GM19452 (cell line): ENCODE measurements around the gene OR2T11.
"Not testable (repeated sequence)": the region's sequence is repeated elsewhere in the genome, so short reads cannot be mapped to it uniquely, and the experiment has no call there.

Experiments used
- ATAC-seq: cut with Tn5 transposase; IDR thresholded peaks from one replicate; pipeline ENCODE4 v1.9.1; 2021; ENCODE audit not compliant: unreplicated experiment

Gene OR2T11

DNA sequence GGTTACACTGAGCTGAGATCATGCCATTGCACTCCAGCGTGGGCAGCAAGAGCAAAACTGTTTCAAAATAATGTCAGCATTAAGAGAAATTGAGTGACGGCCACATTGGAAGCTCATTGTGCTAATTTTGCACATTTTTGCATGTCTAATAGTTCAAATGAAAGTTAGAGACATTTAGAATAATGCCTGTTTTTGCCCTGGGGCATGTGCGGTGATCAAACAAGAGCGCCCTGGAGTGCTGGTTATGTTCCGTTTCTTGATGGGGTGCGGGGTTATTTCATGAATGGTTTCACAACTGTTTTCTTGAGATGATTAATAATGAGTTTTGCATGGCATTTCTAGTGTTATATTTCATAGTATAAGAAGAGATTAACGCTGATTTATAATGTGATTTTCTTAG, 13.1 kb downstream of the OR2T11 start:
- ATAC-seq = no peak

DNA sequence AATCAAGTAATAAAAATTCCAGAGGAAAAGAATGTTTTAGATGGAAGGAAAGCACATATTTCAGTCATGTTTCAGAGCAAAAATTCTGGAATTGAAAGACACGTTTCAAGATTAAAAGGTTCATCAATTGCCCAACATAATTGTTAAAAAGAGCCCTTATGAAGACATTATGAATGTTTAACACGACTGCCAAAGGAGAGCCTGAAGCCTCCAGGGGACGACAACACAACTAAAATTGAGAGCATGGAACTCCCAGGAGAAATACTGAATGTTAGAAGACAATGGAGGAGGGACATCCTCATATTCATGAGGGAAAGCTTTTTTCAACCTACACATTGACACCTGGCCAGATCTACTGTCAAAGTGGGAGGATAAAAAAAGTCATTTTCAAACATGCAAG, 16.0 kb downstream of the OR2T11 start:
- no peak for ATAC-seq

DNA sequence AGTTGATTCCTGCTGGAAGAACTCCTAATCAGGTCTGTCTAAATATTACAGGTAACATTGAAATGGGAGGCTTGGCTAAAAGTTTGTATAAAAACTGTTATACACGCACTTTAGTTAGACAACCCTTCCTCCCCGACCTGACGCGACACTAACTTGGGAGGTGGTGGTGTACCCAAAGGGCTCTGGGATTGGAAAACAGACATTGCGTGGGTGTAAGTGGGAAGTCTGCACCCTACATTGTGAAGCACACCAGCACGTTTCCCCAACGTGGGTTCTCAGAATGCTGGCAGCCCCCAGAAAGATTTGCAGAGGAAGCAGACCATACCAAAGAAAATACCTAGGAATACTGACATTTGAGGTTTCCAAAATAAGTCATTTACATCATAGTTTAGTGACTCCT, 16.8 kb downstream of the OR2T11 start:
- no peak for ATAC-seq

DNA sequence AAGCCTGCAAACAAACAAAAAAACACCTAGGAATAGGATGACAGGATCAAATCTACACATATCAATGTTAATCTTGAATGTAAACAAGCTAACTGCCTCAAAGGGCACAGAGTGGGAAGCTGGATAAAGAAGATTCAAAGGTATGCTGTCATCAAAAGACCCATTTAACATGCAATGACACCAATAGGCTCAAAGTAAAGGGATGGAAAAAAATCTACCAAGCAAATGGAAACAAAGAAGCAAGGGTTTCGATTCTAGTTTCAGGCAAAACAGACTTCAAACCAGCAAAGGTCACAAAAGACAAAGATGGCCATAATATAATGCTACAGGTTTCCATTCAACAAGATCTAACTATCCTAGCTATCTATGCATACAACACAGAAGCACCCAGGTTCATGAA, 21.1 kb downstream of the OR2T11 start:
- no peak for ATAC-seq

DNA sequence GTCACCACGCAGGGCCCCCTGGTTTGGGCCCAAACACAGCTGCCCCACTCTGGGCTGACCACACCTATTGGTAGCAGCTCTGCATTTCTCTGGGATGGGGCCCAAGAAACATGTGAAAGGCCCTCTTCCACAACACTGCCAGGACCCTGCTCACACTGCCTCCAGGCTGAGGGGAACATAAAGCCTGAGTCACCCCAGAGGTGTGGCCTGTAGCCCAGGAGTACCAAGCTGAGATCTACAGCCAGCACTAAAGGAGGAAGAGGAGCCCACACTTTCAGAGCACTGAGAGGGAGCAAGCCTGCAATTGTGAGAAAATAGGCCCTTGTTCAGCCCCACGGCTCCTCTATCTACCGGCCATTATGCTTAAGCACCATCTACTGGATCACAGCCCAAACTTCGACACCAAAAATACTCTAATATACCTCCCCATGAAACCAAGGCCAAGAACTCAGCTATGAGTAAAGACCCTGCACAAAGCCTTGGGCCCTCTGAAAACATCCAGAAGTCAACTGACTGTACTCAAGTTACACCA, 22.9 kb downstream of the OR2T11 start:
- no peak for ATAC-seq

DNA sequence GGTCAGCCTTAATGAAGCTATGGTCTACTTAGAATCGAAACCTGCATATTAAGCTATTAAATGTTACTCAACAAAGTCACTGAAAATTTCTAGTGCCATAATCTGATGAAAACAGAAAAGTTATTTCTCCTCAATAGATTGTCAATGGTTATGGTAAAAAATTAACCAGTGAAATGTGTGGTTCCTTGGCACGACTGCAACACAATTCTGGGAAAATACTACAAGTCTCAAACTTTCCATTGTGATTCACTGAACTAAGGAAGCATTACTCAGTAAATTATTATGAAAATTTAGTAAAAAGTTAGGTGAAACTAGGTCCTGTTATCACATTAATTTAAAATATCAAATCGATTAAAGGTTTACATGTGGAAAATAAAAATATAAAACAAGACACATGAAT, 24.6 kb downstream of the OR2T11 start:
- no peak for ATAC-seq

DNA sequence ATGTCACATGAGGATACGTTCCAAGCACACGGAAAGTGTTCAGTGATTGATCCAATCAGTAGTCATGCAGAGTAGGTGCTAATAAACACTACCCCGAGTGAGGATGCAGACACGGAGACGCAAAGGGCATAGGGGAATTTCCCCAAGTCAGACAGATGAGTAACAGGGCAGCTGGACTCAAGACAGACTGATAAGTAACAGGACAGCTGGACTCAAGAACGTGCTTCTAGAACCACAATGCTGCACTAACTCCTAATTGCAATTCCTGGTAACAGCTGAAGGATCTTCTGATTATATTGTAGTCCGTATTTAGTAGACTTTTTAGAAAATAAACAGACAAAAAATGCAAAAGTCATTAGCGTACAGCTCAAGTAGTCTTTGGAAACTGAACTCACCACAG, 35.5 kb downstream of the OR2T11 start:
- ATAC-seq = no peak

DNA sequence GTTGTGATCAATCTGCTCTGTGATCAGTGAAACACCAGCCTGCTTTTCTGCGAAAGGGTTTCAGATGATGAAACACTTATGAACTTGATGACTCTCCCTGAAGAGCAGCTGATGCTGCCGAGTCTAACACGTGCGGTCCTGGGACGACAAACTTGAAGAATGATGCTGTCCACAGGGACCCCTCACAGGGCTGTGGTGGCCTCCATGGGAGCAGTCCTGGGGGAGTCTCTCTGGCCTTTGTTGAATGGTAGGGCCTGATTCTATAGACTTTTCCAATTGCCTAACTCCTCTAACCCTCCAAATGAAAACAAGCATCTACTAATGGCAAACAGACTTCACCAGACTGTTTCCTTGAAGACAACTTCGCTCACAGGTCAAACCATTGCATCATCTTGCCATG, 37.3 kb downstream of the OR2T11 start, which contains the start of gene OR2T10:
Gene OR2T10 (minus strand): TSS at position 112 of the 400 bp plus-strand sequence. CDS start 3,932 bp downstream, outside the sequence.
- no peak for ATAC-seq

DNA sequence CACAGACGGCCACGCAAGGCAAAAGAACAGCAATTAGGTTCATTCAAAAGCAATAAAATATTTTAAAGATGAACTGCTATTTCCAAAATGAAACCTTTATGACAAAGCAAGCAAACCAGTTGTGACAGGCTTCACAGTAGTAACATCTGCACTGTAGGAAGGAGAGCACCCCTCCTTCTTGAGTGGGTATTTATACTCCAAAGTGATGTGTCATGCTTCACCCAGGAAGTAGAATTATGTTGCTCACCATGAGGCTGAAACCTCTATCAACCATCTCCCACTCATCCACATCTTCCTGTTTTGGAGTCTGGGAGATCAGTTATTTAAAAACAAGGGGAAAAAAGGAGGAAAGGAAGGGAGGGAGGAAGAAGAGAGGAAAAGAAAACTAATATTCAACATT, 38.3 kb downstream of the OR2T11 start:
- no peak for ATAC-seq

DNA sequence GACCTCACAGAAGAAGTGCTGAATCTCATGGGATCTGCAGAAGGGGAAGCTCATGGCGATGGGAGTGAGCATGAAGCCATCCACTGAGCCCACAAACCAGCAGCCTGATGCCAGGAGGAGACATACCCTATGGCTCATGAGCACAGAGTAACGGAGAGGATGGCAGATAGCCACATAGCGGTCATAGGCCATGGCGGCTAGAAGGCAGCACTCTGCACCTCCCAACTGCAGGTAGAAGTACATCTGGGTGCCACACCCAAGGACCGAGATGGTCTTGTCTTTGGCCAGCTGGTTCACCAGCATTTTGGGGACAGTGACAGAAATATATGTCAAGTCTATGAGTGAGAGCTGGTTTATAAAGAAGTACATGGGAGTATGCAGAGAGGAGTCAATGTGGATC, 41.7 kb downstream of the OR2T11 start:
- no peak for ATAC-seq

DNA sequence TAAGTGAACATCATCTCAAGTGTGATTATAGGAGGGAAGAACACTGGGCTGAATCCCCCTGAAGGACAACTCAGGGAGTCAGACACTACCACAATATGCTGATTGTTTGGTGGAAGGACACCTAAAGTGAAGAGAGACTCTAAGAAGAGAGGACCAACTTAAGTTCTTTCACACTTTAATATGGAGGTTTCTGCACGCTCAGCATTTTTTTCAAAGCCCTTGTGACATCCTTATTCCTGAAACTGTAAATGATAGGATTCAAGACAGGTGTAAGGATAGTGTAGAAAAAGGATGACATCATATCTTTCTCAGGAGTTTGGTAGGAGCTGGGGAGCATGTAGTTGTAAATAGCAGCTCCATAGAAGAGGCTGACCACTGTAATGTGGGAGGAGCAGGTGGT, 42.2 kb downstream of the OR2T11 start:
- ATAC-seq = no peak

DNA sequence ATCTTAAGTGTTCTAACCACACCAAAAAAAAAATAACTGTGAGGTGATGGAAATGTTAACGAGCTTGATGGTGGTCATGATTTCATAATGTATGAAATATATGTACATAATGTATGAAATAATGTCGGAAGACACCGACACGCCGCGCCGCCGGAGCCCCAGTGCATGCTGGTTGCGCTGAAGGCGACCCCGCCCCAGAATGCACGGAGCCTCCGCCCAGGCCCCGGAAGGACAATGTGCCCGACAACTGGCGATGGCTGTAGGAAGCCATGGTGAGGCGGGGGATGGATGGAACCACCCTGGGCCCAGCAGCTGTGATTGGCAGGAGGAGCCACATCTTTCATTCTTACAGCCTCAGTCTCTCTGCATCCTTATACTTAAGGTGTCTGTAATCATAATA, 44.8 kb downstream of the OR2T11 start:
- no peak for ATAC-seq

DNA sequence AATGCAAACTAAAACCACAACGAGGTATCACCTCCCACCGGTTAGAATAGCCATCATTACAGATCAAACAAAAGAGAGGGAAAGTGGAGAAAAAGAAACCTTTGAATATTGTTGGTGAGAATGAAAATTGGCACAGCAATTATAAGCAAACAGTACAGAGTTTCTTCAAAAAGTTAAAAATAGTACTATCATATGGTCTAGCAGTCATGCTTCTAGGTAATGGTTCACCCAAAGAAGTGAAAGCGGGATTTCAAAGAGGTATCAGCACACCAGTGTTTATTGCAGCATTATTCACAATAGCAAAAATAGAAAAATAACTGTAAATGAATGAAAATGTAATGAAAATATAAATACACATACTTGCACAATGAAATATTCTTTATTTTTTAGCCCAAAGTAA, 45.6 kb downstream of the OR2T11 start:
- no peak for ATAC-seq

DNA sequence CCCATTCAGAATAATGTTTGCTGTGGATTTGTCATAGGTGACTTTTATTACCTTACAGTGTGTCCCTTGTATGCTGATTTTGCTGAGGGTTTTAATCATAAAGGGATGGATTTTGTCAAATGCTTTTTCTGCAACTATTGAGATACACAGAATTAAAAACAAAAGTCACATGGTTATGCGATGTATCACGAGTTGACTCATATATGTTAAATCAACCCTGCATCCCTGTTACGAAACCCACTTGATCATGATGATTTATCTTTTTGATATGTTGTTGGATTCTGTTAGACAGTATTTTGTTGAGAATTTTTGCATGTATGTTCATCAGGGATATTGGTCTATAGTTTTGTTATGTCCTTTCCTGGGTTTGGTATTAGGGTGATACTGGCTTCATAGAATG, 49.6 kb downstream of the OR2T11 start:
- ATAC-seq = no peak

DNA sequence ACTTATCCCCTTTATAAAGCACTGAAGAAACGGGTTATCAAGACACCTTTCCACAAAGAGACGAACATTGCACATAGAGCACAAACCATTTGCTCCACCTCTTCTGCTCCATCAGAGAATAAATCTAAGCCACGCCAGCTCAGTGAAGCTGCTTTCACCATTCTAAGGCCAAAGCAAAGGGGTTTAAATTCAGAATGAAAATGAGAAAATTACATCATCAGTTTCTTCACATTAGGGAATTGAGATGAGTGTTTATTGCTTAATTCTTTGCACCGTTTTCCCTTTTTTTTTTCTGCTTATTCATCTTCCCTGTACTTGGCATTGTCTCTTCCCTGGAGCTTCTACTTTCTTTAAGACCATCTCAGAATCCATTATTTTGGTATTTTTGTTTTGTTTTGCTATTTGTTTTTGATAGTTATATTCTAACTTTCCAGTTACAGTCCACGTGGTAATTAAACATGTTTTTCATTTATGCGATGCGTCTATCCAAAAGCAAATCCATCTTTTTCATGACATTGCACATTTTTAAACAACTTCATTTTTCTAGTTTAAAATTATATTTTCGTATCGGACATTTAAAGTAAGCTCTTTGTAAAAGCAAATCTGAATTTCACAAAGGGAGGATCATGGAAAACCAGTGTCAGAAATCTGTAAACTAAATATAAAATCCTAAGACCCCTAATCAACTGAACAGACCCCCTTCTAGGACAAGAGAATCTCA, 58.5 kb downstream of the OR2T11 start:
- ATAC-seq = no peak

DNA sequence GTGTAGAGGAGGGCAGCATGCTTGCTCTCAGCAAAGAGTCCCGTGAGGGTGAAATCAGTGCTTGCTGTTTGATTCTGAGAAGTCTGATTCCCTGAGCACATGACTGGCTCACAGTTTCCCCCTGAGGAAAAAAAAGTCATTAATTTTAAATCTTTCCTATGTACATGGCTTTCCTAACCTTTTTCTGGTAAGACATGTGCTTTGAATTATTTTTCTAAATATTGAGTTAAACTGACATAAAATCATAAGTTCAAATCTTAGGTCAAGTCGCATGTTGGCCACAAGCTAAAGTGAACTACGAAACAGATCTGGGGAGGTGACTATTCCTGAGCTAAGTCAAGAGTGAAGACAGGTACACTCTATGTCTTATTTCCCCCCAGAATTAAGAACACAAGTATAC, 60.2 kb downstream of the OR2T11 start, which contains the start of gene OR2T34:
Gene OR2T34 (minus strand): TSS at position 101 of the 400 bp plus-strand sequence. CDS start 0 bp downstream, at position 101.
- ATAC-seq = not testable (repeated sequence)

DNA sequence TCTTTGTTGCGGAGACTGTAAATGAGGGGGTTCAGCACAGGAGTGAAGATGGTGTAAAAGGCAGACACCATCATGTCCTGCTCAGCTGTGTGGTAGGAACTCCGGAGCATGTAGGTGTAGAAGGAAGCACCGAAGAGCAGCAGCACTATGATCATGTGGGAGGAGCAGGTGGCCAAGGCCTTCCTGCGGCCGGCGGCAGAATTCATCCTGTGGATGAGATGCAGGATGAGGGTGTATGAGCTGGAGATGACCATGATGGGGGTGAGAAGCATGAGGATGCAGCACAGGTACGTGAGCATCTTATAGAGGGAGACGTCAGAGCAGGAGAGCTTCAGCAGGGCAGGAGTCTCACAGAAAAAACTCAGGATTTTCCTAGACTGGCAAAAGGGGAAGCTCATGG, 61.0 kb downstream of the OR2T11 start:
- not testable (repeated sequence) for ATAC-seq
